DOHH2 (cell line): ENCODE results near the gene SLC39A13.

Experiments used
- H3F3A ChIP-seq: fragments of 200-600 bp; sonication (generic), shearing (Covaris generic); 2 replicates; pipeline ENCODE4 v1.6.0; 2016; ENCODE audit warnings: antibody characterized with exemption, mild to moderate bottlenecking; ENCODE audit not compliant: control insufficient read depth, insufficient read depth
- H3K27ac ChIP-seq: fragments of 200-600 bp; sonication (generic); 2 replicates; pipeline ENCODE4 v1.5.1; 2014; ENCODE audit warnings: low read depth, mild to moderate bottlenecking, low read length, moderate library complexity
- H3K27me3 ChIP-seq: fragments of 200-600 bp; sonication (generic); 2 replicates; pipeline ENCODE4 v1.6.1; 2014; ENCODE audit warnings: mild to moderate bottlenecking, low read length, mixed read lengths; ENCODE audit not compliant: control insufficient read depth
- H3K36me3 ChIP-seq: fragments of 200-600 bp; sonication (generic); 2 replicates; pipeline ENCODE4 v1.6.1; 2014; ENCODE audit warnings: mild to moderate bottlenecking, low read length, moderate library complexity, mixed read lengths; ENCODE audit not compliant: control insufficient read depth
- H3K4me1 ChIP-seq: fragments of 200-600 bp; sonication (generic); 2 replicates; pipeline ENCODE4 v1.6.1; 2014; ENCODE audit warnings: mild to moderate bottlenecking, low read length, mixed read lengths; ENCODE audit not compliant: control insufficient read depth
- H3K4me2 ChIP-seq: fragments of 200-600 bp; sonication (generic); 2 replicates; pipeline ENCODE4 v1.6.0; 2014; ENCODE audit warnings: mild to moderate bottlenecking, low read length, moderate library complexity
- H3K4me3 ChIP-seq: fragments of 200-600 bp; sonication (generic); 2 replicates; pipeline ENCODE4 v1.5.1; 2014; ENCODE audit warnings: mild to moderate bottlenecking, low read length, mixed read lengths
- H3K79me2 ChIP-seq: fragments of 200-600 bp; sonication (generic); 2 replicates; pipeline ENCODE4 v1.6.1; 2014; ENCODE audit warnings: mild to moderate bottlenecking, low read length, mixed read lengths; ENCODE audit not compliant: control insufficient read depth
- H3K9me2 ChIP-seq: fragments of 200-600 bp; sonication (generic); replicated peaks from 2 replicates; pipeline ENCODE4 v1.6.1; 2014; ENCODE audit warnings: mild to moderate bottlenecking, low read length, mixed read lengths; ENCODE audit not compliant: control insufficient read depth
- H3K9me3 ChIP-seq: fragments of 200-600 bp; sonication (generic); 2 replicates; pipeline ENCODE4 v1.6.1; 2014; ENCODE audit warnings: antibody characterized with exemption, low read length, mixed read lengths; ENCODE audit not compliant: control insufficient read depth, insufficient read depth
- H4K20me1 ChIP-seq: fragments of 200-600 bp; sonication (generic); 2 replicates; pipeline ENCODE4 v1.6.0; 2014; ENCODE audit warnings: low read depth, mild to moderate bottlenecking, antibody characterized with exemption, low read length, moderate library complexity; ENCODE audit not compliant: control insufficient read depth, insufficient read depth
- CTCF ChIP-seq: fragments of 200-600 bp; sonication (generic); IDR thresholded peaks from one replicate; pipeline ENCODE4 v1.5.1; 2014; ENCODE audit warnings: antibody characterized with exemption, mild to moderate bottlenecking, low read depth, low read length; ENCODE audit not compliant: poor library complexity, severe bottlenecking
- EZH2phosphoT487 ChIP-seq: fragments of 200-600 bp; sonication (generic); IDR thresholded peaks from 2 replicates; pipeline ENCODE4 v1.6.1; 2017; ENCODE audit warnings: borderline replicate concordance, mild to moderate bottlenecking, antibody characterized with exemption, low read length, moderate library complexity, mixed read lengths

Gene SLC39A13

GRCh38 chr11:47440054-47440476, 31.7 kb downstream of the SLC39A13 start:
- Histone ChIP-seq H3K4me2 (no peak overlapping the region), H3K36me3 (no peaks in the 10 kb centered on the region), H4K20me1 (no peaks in the 10 kb centered on the region), H3K79me2 (no peaks in the 10 kb centered on the region), H3K4me1 (no peaks in the 10 kb centered on the region), H3K9me3 (no peaks in the 10 kb centered on the region), H3K27ac (no peak overlapping the region), H3K4me3 (no peak overlapping the region), H3K27me3 (no peaks in the 10 kb centered on the region), H3F3A (no peaks in the 10 kb centered on the region), H3K9me2 (no peaks in the 10 kb centered on the region)
- TF ChIP-seq EZH2phosphoT487 (no peak), CTCF (no peak)

- Histone ChIP-seq H3F3A (no peaks in the 10 kb centered on the region), H3K4me3 (no peak overlapping the region), H3K27me3 (no peaks in the 10 kb centered on the region), H3K36me3 (no peaks in the 10 kb centered on the region), H3K4me1 (no peaks in the 10 kb centered on the region), H3K9me2 (no peaks in the 10 kb centered on the region), H3K9me3 (no peaks in the 10 kb centered on the region), H3K27ac (no peak overlapping the region), H3K79me2 (no peaks in the 10 kb centered on the region), H3K4me2 (no peak overlapping the region), H4K20me1 (no peaks in the 10 kb centered on the region)
- no peak for TF ChIP-seq EZH2phosphoT487
- TF ChIP-seq CTCF = no peak
Measured at GRCh38 chr11:47441421-47441820, 33.0 kb downstream of the SLC39A13 start.

GRCh38 chr11:47442514-47442913, 34.1 kb downstream of the SLC39A13 start:
- H3K27ac ChIP-seq = no peak overlapping the region
- H3K4me2 ChIP-seq = no peak overlapping the region
- H3K9me2 ChIP-seq = no peaks in the 10 kb centered on the region
- no peaks in the 10 kb centered on the region for H3F3A ChIP-seq
- H3K36me3 ChIP-seq = no peaks in the 10 kb centered on the region
- no peaks in the 10 kb centered on the region for H3K27me3 ChIP-seq
- no peaks in the 10 kb centered on the region for H3K4me1 ChIP-seq
- H3K9me3 ChIP-seq = no peaks in the 10 kb centered on the region
- no peak for TF ChIP-seq CTCF
- TF ChIP-seq EZH2phosphoT487 = no peak
- H3K79me2 ChIP-seq = no peaks in the 10 kb centered on the region
- H3K4me3 ChIP-seq = no peak overlapping the region
- H4K20me1 ChIP-seq = no peaks in the 10 kb centered on the region
